CD4-positive, alpha-beta T cell (primary cell): Measurements from ENCODE around the gene ABI3. TPM values are rescaled to one million over a fixed set of nuclear protein-coding genes. Genes with fewer than 3 reads are reported as not detected.

Experiments
- ATAC-seq: fragments of 200-7000 bp; cut with Tn5 transposase; one replicate; pipeline ENCODE4 v1.10.0; 2022; ENCODE audit warnings: mild to moderate bottlenecking; ENCODE audit not compliant: poor library complexity
- CTCF ChIA-PET: fragments of 350-600 bp; sonication (Branson Sonifier 250); formaldehyde crosslinking; loops from one replicate; lab custom pipeline; 2021; ENCODE audit warnings: antibody characterized with exemption, inconsistent platforms; lab: Charles Lee
- POLR2A ChIA-PET: fragments of 350-600 bp; sonication (Branson Sonifier 250); formaldehyde crosslinking; loops from one replicate; lab custom pipeline; 2021; ENCODE audit warnings: antibody characterized with exemption, inconsistent platforms; lab: Charles Lee
- DNase-seq, 14 experiments: peaks; one replicate each; pipeline ENCODE4 v3.0.0-alpha.2; 2013 to 2020; ENCODE audit warnings: mixed read lengths in 2 of 14
- H3K27ac ChIP-seq, 2 donors: one replicate each; pipeline versions ENCODE4 v1.5.1 to v1.7.0; 2013; ENCODE audit warnings: low read length in 2 of 2, low read depth in 1 of 2, mild to moderate bottlenecking in 1 of 2
- H3K27me3 ChIP-seq, 2 experiments: 1 replicate in 1 of 2; 2 replicates in 1 of 2; pipeline versions ENCODE4 v1.6.1 to v1.7.0; 2013; ENCODE audit warnings: low read length in 2 of 2, control low read depth in 1 of 2, mild to moderate bottlenecking in 1 of 2, moderate library complexity in 1 of 2; ENCODE audit not compliant: insufficient read depth in 2 of 2, control insufficient read depth in 1 of 2
- H3K36me3 ChIP-seq: one replicate; pipeline ENCODE4 v1.6.1; 2013; ENCODE audit warnings: low read length, control low read depth; ENCODE audit not compliant: insufficient read depth
- H3K4me1 ChIP-seq: one replicate; pipeline ENCODE4 v1.6.1; 2013; ENCODE audit warnings: low read length, control low read depth; ENCODE audit not compliant: insufficient read depth
- H3K4me3 ChIP-seq: one replicate; pipeline ENCODE4 v1.5.1; 2013; ENCODE audit warnings: mild to moderate bottlenecking, low read length, moderate library complexity
- H3K9me3 ChIP-seq, 2 experiments: 1 replicate in 1 of 2; 2 replicates in 1 of 2; pipeline versions ENCODE4 v1.6.1 to v1.7.0; 2013; ENCODE audit warnings: low read length in 2 of 2, mild to moderate bottlenecking in 2 of 2, control low read depth in 1 of 2, moderate library complexity in 1 of 2; ENCODE audit not compliant: control insufficient read depth in 1 of 2, insufficient read depth in 1 of 2
- H3K27ac Mint-ChIP-seq: one replicate; pipeline ENCODE4 v1.8.0; 2020; ENCODE audit warnings: mixed read lengths
- H3K27me3 Mint-ChIP-seq: one replicate; pipeline ENCODE4 v1.8.0; 2021; ENCODE audit warnings: mixed read lengths
- H3K36me3 Mint-ChIP-seq: one replicate; pipeline ENCODE4 v1.8.0; 2021; ENCODE audit warnings: low read depth, mixed read lengths
- H3K4me1 Mint-ChIP-seq: one replicate; pipeline ENCODE4 v1.8.0; 2021; ENCODE audit warnings: low read depth, mixed read lengths
- H3K4me3 Mint-ChIP-seq: one replicate; pipeline ENCODE4 v1.8.0; 2020; ENCODE audit warnings: mild to moderate bottlenecking, mixed read lengths
- H3K9me3 Mint-ChIP-seq: one replicate; pipeline ENCODE4 v1.8.0; 2020; ENCODE audit warnings: mixed read lengths
- CTCF ChIP-seq: fragments of 200-600 bp; IDR thresholded peaks from one replicate; pipeline ENCODE4 v1.8.0; 2022; ENCODE audit warnings: antibody characterized with exemption, mild to moderate bottlenecking
- intact Hi-C, 2 experiments: fragments of 100-400 bp; cut with DNase I in 1 of 2; cut with micrococcal nuclease in 1 of 2; formaldehyde crosslinking; loops; one replicate each; pipeline versions ENCODE4 v1.15.1 to v1.9.0; 2023 to 2025; cut with DNase I, micrococcal nuclease
- total RNA-seq, 174 experiments: library from RNA in 2 of 174; stranded (reverse) in 2 of 174; gene quantifications; one replicate each; pipeline ENCODE4 v1.2.3 and lab custom pipeline; 2021 to 2026

Gene ABI3
- total RNA-seq, 2 experiments from 2014 or later: 5.6 to 5.8 TPM

- Mint-ChIP-seq H3K4me3 (peak overlapping the region; percentile 84), H3K9me3 (no peaks in the 10 kb centered on the region), H3K4me1 (peaks cover 20% of the 10 kb centered on the region), H3K36me3 (no peaks in the 10 kb centered on the region), H3K27ac (no peak overlapping the region), H3K27me3 (peaks cover 16% of the 10 kb centered on the region)
- peaks cover 16% of the 10 kb centered on the region in 2 experiments for H3K27me3 ChIP-seq
- ATAC-seq (no peak), DNase-seq (no peak)
- TF ChIP-seq CTCF: no peak
- no peak overlapping the region for H3K27ac ChIP-seq
- H3K4me1 ChIP-seq: peaks cover 39% of the 10 kb centered on the region
- H3K36me3 ChIP-seq: no peaks in the 10 kb centered on the region
- intact Hi-C loops: no loop called here
- H3K4me3 ChIP-seq: no peak overlapping the region
- POLR2A ChIA-PET: interaction anchor here (0.7 to 6.6 kb wide), 3 partner anchors 37 to 160 kb away, joined by 3 to 64 read pairs (median 5); no protein-coding TSS in a partner anchor
- no peaks in the 10 kb centered on the region for H3K9me3 ChIP-seq
- CTCF ChIA-PET: interaction anchor here (0.7 to 5.2 kb wide), 4 partner anchors 36 to 62 kb away, joined by 3 to 48 read pairs (median 5); no protein-coding TSS in a partner anchor
Observed at GRCh38 chr17:49229076-49229804, 18.7 kb downstream of the ABI3 start.

- peaks cover 12 to 16% of the 10 kb centered on the region in 2 experiments for H3K27me3 ChIP-seq
- H3K4me1 ChIP-seq: peaks cover 31% of the 10 kb centered on the region
- intact Hi-C loops: loop anchor here in 1 of 2 experiments (2.0 to 5.0 kb wide), 2 partner anchors 37 to 62 kb away; no protein-coding TSS in a partner anchor
- H3K36me3 Mint-ChIP-seq: no peaks in the 10 kb centered on the region
- CTCF ChIA-PET: interaction anchor here (0.7 to 1.9 kb wide), 3 partner anchors 37 to 61 kb away, joined by 3 to 7 read pairs (median 3); no protein-coding TSS in a partner anchor
- DNase-seq: no peak
- H3K9me3 ChIP-seq: no peaks in the 10 kb centered on the region
- no peaks in the 10 kb centered on the region for H3K36me3 ChIP-seq
- POLR2A ChIA-PET: interaction anchor here (0.6 to 6.6 kb wide), 4 partner anchors 30 to 50 kb away, joined by 3 to 64 read pairs (median 4); no protein-coding TSS in a partner anchor
- no peak overlapping the region for H3K27ac Mint-ChIP-seq
- peak overlapping the region; percentile 78 for H3K4me3 ChIP-seq
- H3K4me1 Mint-ChIP-seq: peaks cover 16% of the 10 kb centered on the region
- H3K4me3 Mint-ChIP-seq: peak overlapping the region; percentile 84
- peak; percentile 3 for ATAC-seq
- peaks cover 16% of the 10 kb centered on the region for H3K27me3 Mint-ChIP-seq
- no peaks in the 10 kb centered on the region for H3K9me3 Mint-ChIP-seq
- H3K27ac ChIP-seq: no peak overlapping the region
- no peak for TF ChIP-seq CTCF
Observed at GRCh38 chr17:49229805-49230600, 19.5 kb downstream of the ABI3 start.
